Neuronal stem cell (in vitro differentiated cells): ENCODE data around the gene TMEM220.

ENCODE experiments used
- DNase-seq: peaks from one replicate; pipeline ENCODE4 v3.0.0-alpha.2; 2013; ENCODE audit warnings: low spot score
- H2AFZ ChIP-seq: one replicate; pipeline ENCODE4 v1.6.1; 2013; ENCODE audit warnings: mild to moderate bottlenecking, low read length, inconsistent platforms
- H2AK5ac ChIP-seq: 2 replicates; pipeline ENCODE4 v1.6.1; 2013; ENCODE audit warnings: low read depth, mild to moderate bottlenecking, inconsistent platforms, low read length, moderate library complexity, mixed read lengths
- H2BK120ac ChIP-seq: 2 replicates; pipeline ENCODE4 v1.6.1; 2013; ENCODE audit warnings: low read depth, mild to moderate bottlenecking, inconsistent platforms, low read length, moderate library complexity, mixed read lengths
- H2BK12ac ChIP-seq: one replicate; pipeline ENCODE4 v1.6.1; 2013; ENCODE audit warnings: low read length, inconsistent platforms
- H2BK15ac ChIP-seq: 2 replicates; pipeline ENCODE4 v1.6.1; 2013; ENCODE audit warnings: mild to moderate bottlenecking, low read length, inconsistent platforms, mixed read lengths
- H2BK5ac ChIP-seq: one replicate; pipeline ENCODE4 v1.6.1; 2013; ENCODE audit warnings: inconsistent platforms, mild to moderate bottlenecking, low read length, moderate library complexity
- H3K14ac ChIP-seq: one replicate; pipeline ENCODE4 v1.6.1; 2013; ENCODE audit warnings: low read length, inconsistent platforms
- H3K18ac ChIP-seq: 2 replicates; pipeline ENCODE4 v1.6.1; 2013; ENCODE audit warnings: low read length, inconsistent platforms
- H3K23ac ChIP-seq: 2 replicates; pipeline ENCODE4 v1.6.1; 2013; ENCODE audit warnings: low read depth, mild to moderate bottlenecking, mixed read lengths, low read length, inconsistent platforms; ENCODE audit not compliant: poor library complexity
- H3K27ac ChIP-seq: replicated peaks from 3 replicates; pipeline ENCODE4 v1.5.1; 2013; ENCODE audit warnings: low read length, inconsistent platforms
- H3K27me3 ChIP-seq, 3 experiments: 2 replicates each; pipeline ENCODE4 v1.6.1; 2013; ENCODE audit warnings: low read length in 3 of 3, mild to moderate bottlenecking in 2 of 3, inconsistent platforms in 1 of 3, low read depth in 1 of 3, mixed read lengths in 1 of 3, moderate library complexity in 1 of 3; ENCODE audit not compliant: control insufficient read depth in 3 of 3, insufficient read depth in 3 of 3
- H3K36me3 ChIP-seq, 2 donors: replicated peaks in 1 of 2; 2 replicates each; pipeline ENCODE4 v1.6.1; 2013; ENCODE audit warnings: low read length in 2 of 2; ENCODE audit not compliant: control insufficient read depth in 2 of 2, insufficient read depth in 2 of 2
- H3K4ac ChIP-seq: 2 replicates; pipeline ENCODE4 v1.6.1; 2013; ENCODE audit warnings: inconsistent platforms, mild to moderate bottlenecking, low read length, moderate library complexity
- H3K4me1 ChIP-seq, 2 donors: 1 replicate in 1 of 2; 2 replicates in 1 of 2; pipeline ENCODE4 v1.6.1; 2013; ENCODE audit warnings: low read length in 2 of 2, low read depth in 1 of 2; ENCODE audit not compliant: control insufficient read depth in 2 of 2, insufficient read depth in 1 of 2
- H3K4me2 ChIP-seq: one replicate; pipeline ENCODE4 v1.6.1; 2013; ENCODE audit warnings: mild to moderate bottlenecking, low read length, inconsistent platforms; ENCODE audit not compliant: insufficient read depth, poor library complexity, severe bottlenecking
- H3K4me3 ChIP-seq, 2 donors: 2 replicates each; pipeline ENCODE4 v1.5.1; 2013; ENCODE audit warnings: low read length in 2 of 2, mild to moderate bottlenecking in 2 of 2, inconsistent platforms in 1 of 2, moderate library complexity in 1 of 2
- H3K79me1 ChIP-seq: one replicate; pipeline ENCODE4 v1.6.1; 2013; ENCODE audit warnings: low read depth, mild to moderate bottlenecking, inconsistent platforms, low read length, moderate library complexity
- H3K9ac ChIP-seq: one replicate; pipeline ENCODE4 v1.6.1; 2013; ENCODE audit warnings: mild to moderate bottlenecking, low read depth, low read length, inconsistent platforms; ENCODE audit not compliant: poor library complexity
- H3K9me3 ChIP-seq, 2 donors: replicated peaks in 1 of 2; 2 replicates each; pipeline versions ENCODE3 to v1.6.1; 2013; ENCODE audit warnings: low read length in 2 of 2, mild to moderate bottlenecking in 2 of 2, inconsistent platforms in 1 of 2, low read depth in 1 of 2, mixed read lengths in 1 of 2, moderate library complexity in 1 of 2; ENCODE audit not compliant: control insufficient read depth in 2 of 2, insufficient read depth in 1 of 2
- H4K8ac ChIP-seq: one replicate; pipeline ENCODE4 v1.6.1; 2013; ENCODE audit warnings: low read depth, mild to moderate bottlenecking, inconsistent platforms, low read length, moderate library complexity
- H4K91ac ChIP-seq: one replicate; pipeline ENCODE4 v1.6.1; 2013; ENCODE audit warnings: low read length, low read depth, mild to moderate bottlenecking, inconsistent platforms; ENCODE audit not compliant: poor library complexity
- WGBS, 2 donors: extraction: QIAGEN DNeasy Blood & Tissue Kit; methylation state at CpG; one replicate each; pipeline ENCODE4 v1.1.7; 2013; ENCODE audit warnings: missing lambda C conversion rate in 2 of 2, mixed read lengths in 1 of 2; ENCODE audit not compliant: insufficient read length in 2 of 2, insufficient replicate concordance in 1 of 2; ENCODE audit errors: extremely low coverage in 2 of 2; 5-methylcytosine and 5-hydroxymethylcytosine counted together

The TMEM220 gene

DNA sequence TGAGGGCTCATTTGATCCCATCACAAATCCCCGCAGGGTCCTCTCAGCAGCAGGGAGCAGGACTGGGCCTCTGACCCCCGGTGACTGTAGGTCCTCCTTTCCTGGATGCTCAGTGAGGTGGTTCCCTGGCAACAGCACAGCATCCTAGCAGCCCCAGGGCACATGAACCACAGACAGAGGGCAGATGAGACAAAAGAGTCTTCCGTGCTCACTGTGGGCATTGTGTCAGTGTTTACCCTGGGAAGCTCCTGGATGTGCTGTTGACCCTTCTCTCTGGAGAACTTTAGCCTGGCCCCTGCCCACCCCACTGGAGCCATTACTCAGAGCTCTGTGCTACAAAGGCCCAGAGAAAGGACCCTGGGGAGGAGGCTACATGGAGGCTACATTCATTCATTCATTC, 21.7 kb upstream of the TMEM220 start:
- Histone ChIP-seq H2BK15ac (no peak overlapping the region), H2BK5ac (no peak overlapping the region), H3K4ac (no peak overlapping the region), H3K18ac (no peak overlapping the region), H3K9ac (no peak overlapping the region), H3K4me1 (peaks cover 2 to 10% of the 10 kb centered on the region in 2 donors), H2AK5ac (no peak overlapping the region), H4K91ac (no peak overlapping the region), H3K27me3 (peaks cover 0 to 11% (median 0%) of the 10 kb centered on the region in 3 experiments), H3K9me3 (no peaks in the 10 kb centered on the region), H3K79me1 (no peaks in the 10 kb centered on the region), H2AFZ (no peak overlapping the region), H3K4me3 (no peak overlapping the region), H2BK120ac (no peak overlapping the region), H3K36me3 (no peaks in the 10 kb centered on the region), H3K4me2 (no peak overlapping the region), H3K23ac (no peak overlapping the region), H3K27ac (no peak overlapping the region), H2BK12ac (no peak overlapping the region), H3K14ac (no peak overlapping the region), H4K8ac (no peak overlapping the region)
- no CpG with 5 or more reads among the region's 3 CpGs for WGBS, 2 donors
- no peak for DNase-seq

DNA sequence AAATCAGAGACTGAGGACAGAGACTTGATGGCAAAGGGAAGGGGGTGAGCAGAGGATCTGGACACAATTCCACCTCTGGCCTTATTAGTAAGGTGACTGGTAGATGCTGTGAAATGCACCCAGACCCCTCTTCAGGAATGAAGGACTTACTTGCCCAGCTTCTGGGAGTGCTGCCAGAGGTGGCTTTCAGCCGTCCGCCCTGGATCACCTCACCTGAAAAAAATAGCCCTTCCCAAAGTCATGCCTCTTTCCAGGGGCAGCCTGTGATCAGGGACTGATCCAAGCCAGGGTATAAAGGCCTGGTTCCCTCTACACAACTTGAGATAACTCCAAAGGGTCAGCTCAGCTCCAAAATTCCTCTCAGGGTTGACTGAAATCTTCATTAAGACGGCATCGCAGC, 20.4 kb upstream of the TMEM220 start:
- H3K36me3 ChIP-seq: no peaks in the 10 kb centered on the region
- no peak overlapping the region for H4K91ac ChIP-seq
- peaks cover 0 to 5% (median 0%) of the 10 kb centered on the region in 3 experiments for H3K27me3 ChIP-seq
- no peak overlapping the region for H3K4me2 ChIP-seq
- H3K27ac ChIP-seq: no peak overlapping the region
- H2BK120ac ChIP-seq: no peak overlapping the region
- H4K8ac ChIP-seq: no peak overlapping the region
- no peak overlapping the region for H2BK15ac ChIP-seq
- no peak overlapping the region for H3K23ac ChIP-seq
- no peak overlapping the region for H3K18ac ChIP-seq
- H2AFZ ChIP-seq: no peak overlapping the region
- no peak for DNase-seq
- H3K4me1 ChIP-seq: peaks cover 2 to 4% of the 10 kb centered on the region in 2 donors
- H3K79me1 ChIP-seq: no peaks in the 10 kb centered on the region
- H3K14ac ChIP-seq: no peak overlapping the region
- no CpG with 5 or more reads among the region's 4 CpGs for WGBS, 2 donors
- no peak overlapping the region for H3K9ac ChIP-seq
- H2AK5ac ChIP-seq: no peak overlapping the region
- no peak overlapping the region for H3K4me3 ChIP-seq
- no peaks in the 10 kb centered on the region for H3K9me3 ChIP-seq
- H3K4ac ChIP-seq: no peak overlapping the region
- no peak overlapping the region for H2BK12ac ChIP-seq
- no peak overlapping the region for H2BK5ac ChIP-seq

DNA sequence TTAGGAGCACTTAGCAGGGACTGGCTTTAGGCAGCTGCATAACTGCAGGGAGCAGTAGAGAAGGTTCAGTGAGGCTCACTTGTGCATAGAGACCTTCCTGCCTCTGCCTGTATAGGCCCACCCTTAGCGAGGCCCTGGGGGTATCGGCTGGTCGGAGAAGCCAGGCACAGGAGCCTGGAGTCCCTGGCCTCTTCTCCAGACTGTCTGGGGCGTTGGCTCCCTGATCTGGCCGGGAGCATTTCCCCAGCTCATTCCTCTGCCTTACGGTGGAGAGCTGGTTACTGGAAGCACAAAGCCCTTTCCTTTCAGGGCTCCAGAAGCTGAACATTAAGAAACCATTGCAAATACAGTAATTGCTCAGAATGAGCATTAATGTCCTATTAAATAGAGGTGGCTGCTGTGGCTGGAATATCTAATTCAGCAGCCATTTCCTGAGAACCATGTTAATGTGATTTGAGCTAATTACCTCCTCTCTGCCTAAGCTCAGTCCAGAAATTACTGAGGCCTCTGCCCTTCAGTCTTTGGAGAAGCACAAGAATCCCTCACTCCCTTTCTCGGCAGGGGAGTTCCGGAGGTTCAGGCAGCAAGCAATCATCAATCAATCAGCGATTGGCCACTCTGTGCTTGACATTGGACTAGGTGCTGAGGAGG, 18.8 kb upstream of the TMEM220 start:
- no peak overlapping the region for H3K4ac ChIP-seq
- no peaks in the 10 kb centered on the region for H3K9me3 ChIP-seq
- H2BK12ac ChIP-seq: no peak overlapping the region
- H2AK5ac ChIP-seq: no peak overlapping the region
- H3K4me1 ChIP-seq: peaks cover 2% of the 10 kb centered on the region in 2 donors
- H3K9ac ChIP-seq: no peak overlapping the region
- H3K79me1 ChIP-seq: no peaks in the 10 kb centered on the region
- no peak overlapping the region for H3K4me2 ChIP-seq
- H3K27me3 ChIP-seq: peaks cover 0 to 5% (median 0%) of the 10 kb centered on the region in 3 experiments
- WGBS, 2 donors: no CpG with 5 or more reads among the region's 9 CpGs
- peak overlapping the region; percentile 30 for H3K18ac ChIP-seq
- H2BK15ac ChIP-seq: no peak overlapping the region
- no peak overlapping the region for H2AFZ ChIP-seq
- H3K4me3 ChIP-seq: no peak overlapping the region
- H3K23ac ChIP-seq: no peak overlapping the region
- no peak overlapping the region for H3K14ac ChIP-seq
- no peaks in the 10 kb centered on the region for H3K36me3 ChIP-seq
- H2BK120ac ChIP-seq: no peak overlapping the region
- H3K27ac ChIP-seq: no peak overlapping the region
- H2BK5ac ChIP-seq: no peak overlapping the region
- H4K8ac ChIP-seq: no peak overlapping the region
- DNase-seq: no peak
- H4K91ac ChIP-seq: no peak overlapping the region

DNA sequence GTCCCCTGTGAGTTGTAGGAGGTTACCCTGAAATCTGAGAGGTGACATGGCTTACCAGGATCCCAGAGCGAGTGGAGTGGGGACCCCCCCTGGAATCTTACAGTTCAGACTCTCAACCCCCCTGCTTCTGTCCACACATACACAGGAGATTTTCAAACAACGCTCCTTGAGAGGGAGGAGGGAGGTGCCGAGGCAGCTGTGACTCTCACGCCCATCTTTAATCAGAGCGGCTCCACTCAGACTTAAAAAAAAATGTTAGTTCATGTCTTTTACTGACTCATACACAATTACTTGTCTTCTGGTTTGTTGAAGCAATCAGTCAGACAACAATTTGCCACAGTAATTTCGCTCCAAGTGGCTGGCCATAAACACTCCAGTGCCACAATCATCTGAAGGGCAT, 15.4 kb upstream of the TMEM220 start:
- Histone ChIP-seq H3K27me3 (peaks cover 0 to 5% (median 0%) of the 10 kb centered on the region in 3 experiments), H3K4me2 (no peak overlapping the region), H2BK120ac (no peak overlapping the region), H2BK15ac (no peak overlapping the region), H2BK5ac (no peak overlapping the region), H3K79me1 (no peaks in the 10 kb centered on the region), H3K9ac (no peak overlapping the region), H3K4me1 (peaks cover 0 to 2% of the 10 kb centered on the region in 2 donors), H4K8ac (no peak overlapping the region), H2BK12ac (no peak overlapping the region), H2AFZ (no peak overlapping the region), H3K14ac (no peak overlapping the region), H3K4ac (no peak overlapping the region), H3K27ac (no peak overlapping the region), H3K4me3 (no peak overlapping the region), H4K91ac (no peak overlapping the region), H3K9me3 (no peaks in the 10 kb centered on the region), H3K36me3 (no peaks in the 10 kb centered on the region), H2AK5ac (no peak overlapping the region), H3K23ac (no peak overlapping the region), H3K18ac (peak overlapping the region; percentile 16)
- WGBS, 2 donors: no CpG with 5 or more reads among the region's 6 CpGs
- no peak for DNase-seq
